HEK293 (cell line): ENCODE measurements around the gene DGKG.

Experiments
- CTCF ChIP-seq: fragments of 450-650 bp; formaldehyde crosslinking; IDR thresholded peaks from 2 replicates; pipeline ENCODE4 v1.5.1; 2016; ENCODE audit warnings: missing biosample characterization, missing genetic modification characterization
- PRDM1 ChIP-seq: fragments of 450-650 bp; formaldehyde crosslinking; IDR thresholded peaks from 2 replicates; pipeline ENCODE4; 2016; ENCODE audit warnings: missing biosample characterization, missing genetic modification characterization
- ZNF354C ChIP-seq: fragments of 450-650 bp; formaldehyde crosslinking; IDR thresholded peaks from 2 replicates; pipeline ENCODE4 v1.5.1; 2016; ENCODE audit warnings: missing biosample characterization, missing genetic modification characterization, low read depth, borderline replicate concordance
- ZNF37A ChIP-seq: fragments of 450-650 bp; IDR thresholded peaks from 2 replicates; pipeline ENCODE4 v1.5.1; 2018; ENCODE audit warnings: missing biosample characterization, missing genetic modification characterization
- ZNF398 ChIP-seq: fragments of 450-650 bp; formaldehyde crosslinking; IDR thresholded peaks from 2 replicates; pipeline ENCODE4 v1.5.1; 2017; ENCODE audit warnings: missing biosample characterization, missing genetic modification characterization
- ZNF426 ChIP-seq: fragments of 450-650 bp; formaldehyde crosslinking; IDR thresholded peaks from 2 replicates; pipeline ENCODE4 v1.5.1; 2017; ENCODE audit warnings: missing biosample characterization, missing genetic modification characterization, mild to moderate bottlenecking, inconsistent platforms, moderate library complexity
- ZNF449 ChIP-seq: fragments of 450-650 bp; formaldehyde crosslinking; IDR thresholded peaks from 2 replicates; pipeline ENCODE4 v1.5.1; 2017; ENCODE audit warnings: missing biosample characterization, mild to moderate bottlenecking, missing genetic modification characterization, moderate library complexity
- ZNF48 ChIP-seq: fragments of 450-650 bp; formaldehyde crosslinking; IDR thresholded peaks from 2 replicates; pipeline ENCODE4 v1.5.1; 2016; ENCODE audit warnings: missing biosample characterization, missing genetic modification characterization
- ZSCAN16 ChIP-seq: fragments of 450-650 bp; formaldehyde crosslinking; IDR thresholded peaks from 2 replicates; pipeline ENCODE4 v1.5.1; 2016; ENCODE audit warnings: missing biosample characterization, missing genetic modification characterization
- ZSCAN30 ChIP-seq: fragments of 450-650 bp; IDR thresholded peaks from 2 replicates; pipeline ENCODE4 v1.5.1; 2018; ENCODE audit warnings: missing biosample characterization, mild to moderate bottlenecking, missing genetic modification characterization, moderate library complexity

- no peak for TF ChIP-seq ZNF354C (tag by site-specific recombination)
- no peak for TF ChIP-seq ZSCAN16 (tag by site-specific recombination)
- no peak for TF ChIP-seq PRDM1 (tag by site-specific recombination)
- TF ChIP-seq ZNF48 (tag by site-specific recombination): no peak
- TF ChIP-seq ZNF449 (tag by site-specific recombination): no peak
- TF ChIP-seq ZNF37A: no peak
- no peak for TF ChIP-seq ZNF426 (tag by site-specific recombination)
- no peak for TF ChIP-seq ZSCAN30 (tag by site-specific recombination)
- no peak for TF ChIP-seq ZNF398 (tag by site-specific recombination)
- no peak for TF ChIP-seq CTCF (tag by site-specific recombination)
Measured at GRCh38 chr3:186144257-186144656, 217.8 kb downstream of the DGKG start.
